Osteocyte (in vitro differentiated cells): ENCODE results near the gene SYPL1. TPM values are rescaled to one million over a fixed set of nuclear protein-coding genes. Genes with fewer than 3 reads are reported as not detected.

ENCODE experiments used
- DNase-seq: peaks from one replicate; pipeline ENCODE4 v3.0.0; 2021; ENCODE audit warnings: mixed read lengths; ENCODE audit not compliant: unreplicated experiment; ENCODE audit errors: extremely low spot score
- H3K27ac Mint-ChIP-seq: one replicate; pipeline ENCODE4 v1.8.0; 2021; ENCODE audit warnings: mild to moderate bottlenecking, mixed read lengths; ENCODE audit not compliant: unreplicated experiment
- H3K27me3 Mint-ChIP-seq: one replicate; pipeline ENCODE4 v1.8.0; 2021; ENCODE audit warnings: mixed read lengths; ENCODE audit not compliant: unreplicated experiment
- H3K36me3 Mint-ChIP-seq: one replicate; pipeline ENCODE4 v1.8.0; 2021; ENCODE audit warnings: mixed read lengths; ENCODE audit not compliant: unreplicated experiment
- H3K4me1 Mint-ChIP-seq: one replicate; pipeline ENCODE4 v1.8.0; 2021; ENCODE audit warnings: mixed read lengths; ENCODE audit not compliant: unreplicated experiment
- H3K4me3 Mint-ChIP-seq: one replicate; pipeline ENCODE4 v1.8.0; 2021; ENCODE audit warnings: mild to moderate bottlenecking, moderate library complexity, mixed read lengths; ENCODE audit not compliant: unreplicated experiment
- H3K9me3 Mint-ChIP-seq: one replicate; pipeline ENCODE4 v1.8.0; 2021; ENCODE audit warnings: mixed read lengths; ENCODE audit not compliant: unreplicated experiment
- CTCF ChIP-seq: fragments of 200-600 bp; sonication (generic); IDR thresholded peaks from 2 replicates; pipeline ENCODE4 v1.5.0; 2021; ENCODE audit warnings: antibody characterized with exemption, mild to moderate bottlenecking, moderate library complexity
- long read RNA-seq: library from polyadenylated mRNA; unstranded; transcript quantifications from one replicate; pipeline ENCODE4 v2.0.0, GENCODE V29; 2021
- total RNA-seq: library from RNA; stranded (reverse); gene quantifications from 2 replicates; pipeline ENCODE4 v1.2.1, GENCODE V29; 2021

Gene SYPL1
- 80.9 and 85.4 TPM in 2 replicates for total RNA-seq
- long read RNA-seq, transcript SYPL1-202 (5 exons, 2,151 nt) = major isoform, 1,422 of 1,493 reads
- long read RNA-seq, transcript SYPL1-205 (6 exons, 1,193 nt) = minor isoform, 8 of 1,493 reads
- long read RNA-seq, transcript SYPL1-201 (6 exons, 2,127 nt) = minor isoform, 14 of 1,493 reads
- long read RNA-seq, partial matches to known transcripts = 28 of 1,493 reads
- long read RNA-seq, other reads (novel, unspliced or antisense) = 19 of 1,493 reads

GRCh38 chr7:106112118-106112971 lies at the start of gene SYPL1:
Gene SYPL1 (minus strand): TSS chr7:106112312. CDS start chr7:106112208, 104 bp downstream.
- peak; percentile 96 for DNase-seq
- no peaks in the 10 kb centered on the region for H3K27me3 Mint-ChIP-seq
- H3K4me3 Mint-ChIP-seq = peak within 1 kb of the TSS; percentile 88
- H3K36me3 Mint-ChIP-seq = no peaks in the 10 kb centered on the region
- TF ChIP-seq CTCF = no peak
- peaks cover 34% of the 10 kb centered on the region for H3K4me1 Mint-ChIP-seq
- H3K27ac Mint-ChIP-seq = peak within 1 kb of the TSS; percentile 93
- no peaks in the 10 kb centered on the region for H3K9me3 Mint-ChIP-seq

- H3K4me3 Mint-ChIP-seq = no peak overlapping the region
- no peak overlapping the region for H3K27ac Mint-ChIP-seq
- peaks cover 3% of the 10 kb centered on the region for H3K36me3 Mint-ChIP-seq
- H3K9me3 Mint-ChIP-seq = peaks cover 14% of the 10 kb centered on the region
- peaks cover 53% of the 10 kb centered on the region for H3K27me3 Mint-ChIP-seq
- DNase-seq = no peak
- no peak for TF ChIP-seq CTCF
- peaks cover 21% of the 10 kb centered on the region for H3K4me1 Mint-ChIP-seq
Measured at GRCh38 chr7:106155027-106155426, 42.9 kb upstream of the SYPL1 start.

- Mint-ChIP-seq H3K36me3 (no peaks in the 10 kb centered on the region), H3K9me3 (peaks cover 4% of the 10 kb centered on the region), H3K27me3 (peaks cover 43% of the 10 kb centered on the region), H3K27ac (no peak overlapping the region), H3K4me3 (no peak overlapping the region), H3K4me1 (peaks cover 21% of the 10 kb centered on the region)
- DNase-seq = peak; percentile 94
- peak; percentile 97 for TF ChIP-seq CTCF
Measured at GRCh38 chr7:106153891-106154449, 41.9 kb upstream of the SYPL1 start.

GRCh38 chr7:106152313-106152665 lies 40.2 kb upstream of the SYPL1 start:
- no peak for DNase-seq
- Mint-ChIP-seq H3K4me1 (peaks cover 21% of the 10 kb centered on the region), H3K4me3 (no peak overlapping the region), H3K36me3 (no peaks in the 10 kb centered on the region), H3K27me3 (peaks cover 37% of the 10 kb centered on the region), H3K27ac (no peak overlapping the region), H3K9me3 (peaks cover 3% of the 10 kb centered on the region)
- no peak for TF ChIP-seq CTCF
